Fibroblast of peridontal ligament (primary cell): ENCODE results near the gene LAMTOR2.
A peak's percentile ranks its signal among the peaks of the same experiment; 100 is the strongest.

Source experiments
- DNase-seq: peaks from one replicate; pipeline ENCODE4 v3.0.0-alpha.2; 2010; ENCODE audit errors: extremely low read depth

The LAMTOR2 gene

GRCh38 chr1:156076609-156077429 lies 22.2 kb downstream of the LAMTOR2 start:
- DNase-seq, result no peak

DNA sequence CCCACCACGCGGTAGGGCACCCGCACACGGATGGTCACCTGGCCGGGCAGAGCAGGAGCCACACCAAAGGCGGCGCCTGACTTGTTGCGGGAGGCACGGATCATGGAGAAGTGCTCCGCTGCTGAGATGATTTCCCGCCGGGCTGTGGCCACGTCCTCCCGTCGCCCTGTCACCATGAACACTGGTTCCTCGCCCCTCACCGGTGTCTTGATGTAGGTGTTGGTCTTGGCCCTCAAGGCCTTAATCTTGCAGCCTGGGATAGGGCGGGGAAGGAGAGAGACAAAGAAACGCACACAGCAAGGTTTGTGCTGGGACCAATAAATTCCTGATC lies 22.8 kb downstream of the LAMTOR2 start:
- no peak for DNase-seq

GRCh38 chr1:156078728-156079127 lies 24.1 kb downstream of the LAMTOR2 start:
- no peak for DNase-seq

DNA sequence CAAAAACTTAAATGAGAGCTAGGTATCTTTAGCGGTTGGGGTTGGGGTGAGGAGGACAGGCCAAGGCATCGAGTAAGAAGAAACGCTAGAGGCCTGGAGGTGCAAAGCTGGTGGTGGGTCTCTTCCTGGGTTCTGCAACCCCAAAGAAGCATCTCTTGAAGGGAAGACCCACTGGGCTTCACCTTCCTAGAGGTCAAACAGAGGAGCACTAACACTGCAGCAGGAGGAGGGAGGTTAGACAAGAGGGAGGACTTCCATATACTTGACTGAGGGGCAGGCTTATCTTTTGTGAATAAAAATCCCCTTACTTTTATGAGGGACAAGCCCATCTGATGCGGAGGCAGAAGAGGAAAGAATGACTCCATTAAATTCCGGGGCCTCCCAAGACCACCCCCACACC lies 25.2 kb downstream of the LAMTOR2 start:
- no peak for DNase-seq

DNA sequence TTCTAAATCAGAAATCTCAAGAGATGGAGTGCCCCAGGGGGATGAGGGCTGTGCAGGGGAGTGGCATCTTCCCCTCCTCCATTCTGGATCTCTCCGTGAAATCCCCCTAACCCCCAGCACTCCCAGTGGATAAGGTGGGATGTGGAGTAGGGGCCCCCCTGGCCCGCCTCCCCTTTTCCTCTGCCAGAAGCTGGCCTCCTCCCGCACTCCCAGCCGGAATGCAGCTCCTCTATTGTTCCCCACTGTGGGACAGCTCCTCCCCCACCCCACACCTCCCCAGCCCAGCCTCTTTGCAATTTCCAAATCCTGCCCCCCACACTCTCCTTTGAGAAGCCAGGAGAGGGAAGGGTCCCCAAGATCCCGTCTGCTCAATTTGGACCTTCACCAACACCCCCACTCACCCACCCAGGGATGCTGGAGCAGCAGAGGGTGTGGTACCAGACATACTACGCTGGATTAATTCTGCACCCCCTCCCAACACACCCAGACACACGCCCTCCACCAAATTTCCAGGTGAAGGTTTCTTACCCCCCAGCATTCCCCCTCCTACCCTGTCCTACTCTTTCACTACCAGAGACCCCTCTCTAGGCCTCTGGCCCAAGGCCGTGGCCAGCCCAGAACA lies 25.8 kb downstream of the LAMTOR2 start:
- no peak for DNase-seq

DNA sequence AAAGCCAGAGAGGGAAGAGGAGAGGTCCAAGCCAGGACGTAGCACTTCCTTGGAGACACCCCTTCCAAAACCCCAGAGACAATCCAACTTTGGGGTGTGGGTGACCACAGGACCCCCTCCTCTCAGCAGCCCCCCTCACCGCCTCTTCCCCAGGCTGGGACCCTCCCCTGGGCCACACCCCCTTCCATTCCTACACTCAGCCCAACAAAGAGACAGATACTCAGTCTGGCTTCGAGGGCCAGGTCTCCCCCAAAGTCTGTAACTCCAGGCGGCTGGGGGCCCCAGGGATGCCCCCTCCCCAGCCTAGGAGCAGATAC lies 26.2 kb downstream of the LAMTOR2 start:
- DNase-seq, result no peak

- DNase-seq, result no peak
Observed at GRCh38 chr1:156081180-156081916, 26.8 kb downstream of the LAMTOR2 start.

DNA sequence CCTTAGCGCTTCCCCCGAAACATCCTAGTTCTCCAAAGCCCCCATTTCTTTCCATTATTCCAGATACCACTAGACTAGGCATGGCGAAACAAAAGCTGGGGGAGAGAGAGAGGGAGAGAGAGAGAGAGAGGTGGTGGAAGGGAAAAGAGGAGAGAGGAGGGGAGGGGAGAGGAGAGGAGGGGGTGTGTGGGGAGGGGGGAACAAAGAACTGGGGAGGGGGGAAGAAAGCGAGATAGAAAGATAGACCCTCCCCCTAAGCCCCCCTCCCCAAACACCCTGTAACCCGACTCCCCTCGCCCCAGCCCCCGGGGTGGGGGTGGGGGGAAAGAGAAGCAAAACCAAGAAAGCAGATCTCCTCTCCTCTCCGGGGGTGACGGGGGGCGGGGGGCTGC lies 27.3 kb downstream of the LAMTOR2 start:
- DNase-seq, result no peak

DNA sequence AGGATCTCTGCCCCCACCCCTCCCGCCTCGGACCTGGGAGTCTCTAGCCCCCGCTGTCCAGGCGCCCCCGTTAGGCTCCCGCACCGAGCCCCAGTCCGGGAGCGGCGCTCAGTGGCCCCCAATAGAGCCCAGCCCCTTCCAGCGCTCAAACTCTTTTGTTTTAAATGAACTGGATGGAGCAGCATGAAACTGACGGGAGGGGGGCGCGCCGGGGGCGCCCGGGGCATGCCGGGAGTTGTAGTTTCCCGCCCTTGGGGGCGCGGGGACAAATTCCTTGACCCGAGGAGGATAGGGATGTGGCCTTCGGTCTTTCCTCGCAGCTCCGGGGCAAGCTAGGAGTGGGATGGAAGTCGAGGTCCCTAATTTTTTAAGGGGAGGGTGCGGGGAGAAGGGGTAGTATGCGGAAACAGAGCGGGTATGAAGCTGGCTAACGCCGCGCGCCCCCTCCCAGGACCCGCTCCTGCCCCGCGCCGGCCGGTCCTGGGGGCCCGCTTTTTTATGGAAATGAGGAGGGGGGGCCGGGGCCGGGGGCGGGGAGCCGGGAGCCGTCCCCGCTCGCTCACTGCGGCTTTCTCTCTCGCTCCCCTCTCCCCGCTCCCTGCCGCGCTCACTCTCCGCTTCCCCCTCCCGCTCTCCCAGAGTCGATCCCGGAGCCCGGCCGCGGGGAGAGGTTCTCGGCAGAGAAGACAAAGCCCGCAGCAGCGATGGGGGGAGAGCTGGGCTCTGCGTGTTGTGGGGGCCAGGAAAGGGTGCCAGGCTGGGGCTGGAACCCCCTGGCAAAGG lies 27.9 kb downstream of the LAMTOR2 start, which contains the start of gene MEX3A:
TSS of gene MEX3A (minus strand) at position 157 of the 783 bp plus-strand sequence. CDS start 467 bp downstream, outside the sequence.
- DNase-seq, result peak; percentile 56

DNA sequence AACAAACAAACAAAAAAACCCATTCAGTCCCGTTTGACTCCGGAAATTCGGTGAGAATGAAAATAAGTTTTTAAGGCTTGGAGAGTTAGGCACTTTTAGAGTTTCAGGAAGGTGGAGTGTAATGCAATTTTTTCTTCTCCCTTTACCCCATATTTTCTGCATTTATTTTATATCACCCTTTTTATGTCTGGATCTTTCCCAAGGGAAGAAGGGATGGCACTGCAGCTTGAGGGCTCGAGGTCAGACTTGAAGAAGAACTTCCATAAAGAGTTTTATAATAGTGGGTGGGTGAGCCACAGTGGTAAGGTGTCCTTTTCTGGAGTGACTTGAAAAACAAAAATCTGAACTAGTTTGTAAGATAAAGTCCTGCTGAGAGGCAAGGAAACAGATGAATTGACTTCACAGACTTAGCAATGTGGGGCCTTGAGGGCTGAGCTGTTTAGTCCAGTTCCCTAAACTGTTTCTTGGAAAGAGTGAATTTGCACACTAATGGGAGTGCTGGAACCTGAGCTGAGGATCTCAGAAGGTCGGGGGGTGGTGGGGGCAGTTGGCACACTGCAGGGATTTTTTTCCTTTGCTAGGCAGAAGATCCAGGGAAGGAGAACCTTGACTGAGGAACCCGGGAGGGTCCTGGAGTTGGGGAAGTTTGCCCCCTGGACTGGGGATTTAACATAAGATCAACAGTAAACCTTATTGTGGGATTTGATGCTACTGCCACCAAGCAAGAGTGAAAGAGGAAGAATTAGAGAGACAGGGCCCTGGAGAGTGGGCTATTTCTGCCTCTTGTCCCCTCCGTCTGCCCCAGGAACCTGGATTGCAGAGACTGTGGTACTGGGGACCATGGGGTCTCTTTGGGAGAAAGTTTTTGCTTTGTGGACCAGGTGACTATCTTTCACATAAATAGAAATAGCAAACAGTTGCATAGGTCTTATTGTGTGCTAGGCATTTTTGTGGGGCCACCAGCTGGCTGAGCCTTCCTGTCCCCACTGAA lies 29.5 kb downstream of the LAMTOR2 start:
- no peak for DNase-seq

GRCh38 chr1:156086256-156086662 lies 31.7 kb downstream of the LAMTOR2 start:
- DNase-seq, result no peak

DNA sequence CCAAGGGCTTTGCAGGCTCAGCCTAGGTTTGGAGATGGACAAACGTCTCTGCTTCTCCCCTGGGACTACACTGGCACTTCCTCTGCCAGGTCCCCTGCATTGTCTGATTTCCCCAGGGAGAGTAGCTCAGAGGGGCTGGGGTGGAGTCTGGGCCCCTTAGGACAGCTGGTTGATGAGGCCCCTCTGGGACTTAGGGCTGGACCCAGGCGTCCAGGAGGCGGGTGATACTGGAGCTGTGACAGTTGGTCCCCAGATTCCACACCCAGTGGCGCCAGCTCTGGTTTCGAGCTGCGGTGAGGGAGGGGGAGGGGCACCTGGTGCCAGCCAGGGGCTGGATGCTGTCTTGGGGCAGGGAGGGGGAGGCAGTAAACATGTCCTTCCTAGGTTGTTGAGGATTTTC lies 35.1 kb downstream of the LAMTOR2 start:
- no peak for DNase-seq

- DNase-seq, result no peak
Observed at GRCh38 chr1:156090138-156090839, 35.7 kb downstream of the LAMTOR2 start.

GRCh38 chr1:156090840-156091188 lies 36.2 kb downstream of the LAMTOR2 start:
- DNase-seq, result peak; percentile 79

DNA sequence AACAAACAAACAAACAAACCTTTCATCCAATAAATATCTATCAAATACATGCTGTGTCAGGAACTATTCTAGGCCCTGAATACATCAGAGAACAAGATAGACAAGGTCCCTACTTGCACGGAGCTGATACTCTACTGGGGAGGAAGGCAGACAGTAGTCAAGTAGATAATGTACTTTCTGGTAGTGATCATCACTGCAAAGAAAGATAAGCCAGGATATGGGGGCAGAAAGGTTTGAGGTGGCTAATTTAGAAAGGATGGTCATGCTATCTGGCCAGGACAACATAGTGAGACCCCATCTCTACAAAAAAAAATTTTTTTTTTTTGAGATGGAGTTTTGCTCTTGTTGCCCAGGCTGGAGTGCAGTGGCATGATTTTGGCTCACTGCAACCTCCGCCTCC lies 37.0 kb downstream of the LAMTOR2 start:
- no peak for DNase-seq

GRCh38 chr1:156095906-156096508 lies 41.4 kb downstream of the LAMTOR2 start:
- DNase-seq, result peak; percentile 32

DNA sequence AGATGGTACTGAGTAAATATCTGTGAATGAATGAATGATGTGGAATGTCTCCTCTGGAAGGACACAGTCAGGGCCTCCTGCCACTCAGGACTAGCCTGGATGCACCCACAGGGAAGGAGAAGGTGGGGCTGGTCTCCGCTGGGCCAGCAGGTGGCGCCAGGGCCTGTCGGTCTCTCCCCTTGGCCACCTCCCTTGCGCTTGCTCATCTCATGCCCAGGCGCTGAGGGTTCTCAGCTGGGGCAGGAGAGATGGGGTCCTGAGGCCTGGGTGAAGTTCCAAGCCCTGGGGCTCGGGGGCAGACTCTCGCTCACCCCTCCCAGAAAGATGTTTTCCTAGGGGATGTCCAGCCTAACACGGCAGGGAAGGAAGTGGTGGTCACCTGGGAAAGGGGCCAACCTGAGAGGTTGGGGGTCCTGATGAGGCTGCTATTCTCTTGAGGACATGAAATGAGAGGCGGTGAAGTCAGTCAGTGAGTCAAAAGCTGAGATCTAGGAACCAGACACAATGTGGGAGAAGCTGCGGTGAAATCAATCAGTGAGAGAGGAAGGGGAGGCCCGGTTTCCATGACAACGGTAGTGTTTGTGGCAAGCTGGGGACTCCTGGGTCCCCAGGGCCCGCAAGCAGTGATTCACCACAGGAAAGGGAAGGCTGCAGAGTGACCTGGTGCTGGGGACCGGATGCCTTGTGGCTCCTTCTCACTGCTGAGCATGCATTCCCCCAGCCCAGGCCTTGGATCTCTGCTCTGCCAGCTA lies 42.2 kb downstream of the LAMTOR2 start:
- DNase-seq, result peak; percentile 83

GRCh38 chr1:156097499-156098178 lies 43.1 kb downstream of the LAMTOR2 start:
- no peak for DNase-seq

DNA sequence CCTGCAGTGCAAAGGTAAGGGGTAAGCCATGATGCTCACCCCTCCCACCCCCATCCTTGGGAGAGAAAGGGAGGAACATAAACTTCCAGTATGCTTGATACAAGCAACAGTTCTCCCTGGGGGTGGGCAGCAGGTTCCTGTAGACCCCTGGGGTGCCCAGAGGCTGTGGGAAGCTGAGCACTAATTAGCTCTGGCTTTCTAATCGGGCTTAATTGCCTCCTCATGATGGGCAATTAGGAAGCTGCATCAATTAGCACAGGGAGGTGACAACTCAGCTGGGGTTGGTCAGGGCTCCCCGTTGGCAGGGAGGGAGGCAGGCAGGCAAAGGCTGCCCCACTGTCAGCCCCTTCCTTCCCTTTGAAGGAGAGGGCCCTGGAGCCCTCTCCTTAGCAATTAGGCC lies 44.2 kb downstream of the LAMTOR2 start:
- no peak for DNase-seq
